Measurements from ENCODE around the gene NR6A1. TPM values are rescaled to one million over a fixed set of nuclear protein-coding genes. Genes with fewer than 3 reads are reported as not detected.

The NR6A1 gene
- total RNA-seq, 1 experiment from 2014 or later, result 0.91 TPM

DNA sequence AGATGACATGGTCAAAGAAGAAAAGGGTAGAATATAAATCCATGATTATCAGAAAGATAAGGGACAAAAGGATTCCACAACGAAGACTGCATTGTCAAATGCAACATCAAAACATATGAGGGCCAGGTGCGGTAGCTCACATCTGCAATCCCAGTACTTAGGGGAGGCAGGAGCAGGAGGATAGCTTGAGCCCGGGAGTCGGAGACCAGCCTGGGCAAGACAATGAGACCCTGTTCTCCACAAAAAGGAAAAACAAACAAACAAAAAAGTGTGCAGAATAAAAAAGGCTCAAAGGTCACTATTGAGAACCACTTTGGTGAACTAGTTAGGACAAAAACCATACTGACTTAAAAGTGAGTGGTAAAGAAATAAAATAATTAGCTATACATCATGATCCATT lies 203.7 kb downstream of the NR6A1 start:
- no peak for DNase-seq (ENCODE audit: unreplicated experiment)
- CTCF ChIA-PET, result interaction anchor here (0.7 to 1.9 kb wide), 3 partner anchors 9 to 16 kb away, joined by 3 to 11 read pairs (median 4); no protein-coding TSS in a partner anchor
- POLR2A ChIA-PET, result interaction anchor here (0.6 to 0.7 kb wide), 2 partner anchors 16 to 914 kb away, joined by 3 to 4 read pairs; no protein-coding TSS in a partner anchor
- TF ChIP-seq, protein P1, sequence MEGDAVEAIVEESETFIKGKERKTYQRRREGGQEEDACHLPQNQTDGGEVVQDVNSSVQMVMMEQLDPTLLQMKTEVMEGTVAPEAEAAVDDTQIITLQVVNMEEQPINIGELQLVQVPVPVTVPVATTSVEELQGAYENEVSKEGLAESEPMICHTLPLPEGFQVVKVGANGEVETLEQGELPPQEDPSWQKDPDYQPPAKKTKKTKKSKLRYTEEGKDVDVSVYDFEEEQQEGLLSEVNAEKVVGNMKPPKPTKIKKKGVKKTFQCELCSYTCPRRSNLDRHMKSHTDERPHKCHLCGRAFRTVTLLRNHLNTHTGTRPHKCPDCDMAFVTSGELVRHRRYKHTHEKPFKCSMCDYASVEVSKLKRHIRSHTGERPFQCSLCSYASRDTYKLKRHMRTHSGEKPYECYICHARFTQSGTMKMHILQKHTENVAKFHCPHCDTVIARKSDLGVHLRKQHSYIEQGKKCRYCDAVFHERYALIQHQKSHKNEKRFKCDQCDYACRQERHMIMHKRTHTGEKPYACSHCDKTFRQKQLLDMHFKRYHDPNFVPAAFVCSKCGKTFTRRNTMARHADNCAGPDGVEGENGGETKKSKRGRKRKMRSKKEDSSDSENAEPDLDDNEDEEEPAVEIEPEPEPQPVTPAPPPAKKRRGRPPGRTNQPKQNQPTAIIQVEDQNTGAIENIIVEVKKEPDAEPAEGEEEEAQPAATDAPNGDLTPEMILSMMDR (IDR thresholded peaks at IDR 0.05; ENCODE audit: unreplicated experiment), result no peak
- Mint-ChIP-seq H3K4me3 (ENCODE audit: unreplicated experiment) (no peak overlapping the region), H3K27me3 (ENCODE audit: insufficient read depth, unreplicated experiment) (no peaks in the 10 kb centered on the region), H3K4me1 (ENCODE audit: insufficient read depth, unreplicated experiment) (peaks cover 5% of the 10 kb centered on the region), H3K27ac (ENCODE audit: low read depth, unreplicated experiment) (no peak overlapping the region), H3K36me3 (ENCODE audit: insufficient read depth, unreplicated experiment) (no peaks in the 10 kb centered on the region), H3K9me3 (ENCODE audit: unreplicated experiment) (no peaks in the 10 kb centered on the region)
- BruUV-seq (replicated peaks), result no TSS peak
- intact Hi-C loops (cut with micrococcal nuclease), result no loop called here

DNA sequence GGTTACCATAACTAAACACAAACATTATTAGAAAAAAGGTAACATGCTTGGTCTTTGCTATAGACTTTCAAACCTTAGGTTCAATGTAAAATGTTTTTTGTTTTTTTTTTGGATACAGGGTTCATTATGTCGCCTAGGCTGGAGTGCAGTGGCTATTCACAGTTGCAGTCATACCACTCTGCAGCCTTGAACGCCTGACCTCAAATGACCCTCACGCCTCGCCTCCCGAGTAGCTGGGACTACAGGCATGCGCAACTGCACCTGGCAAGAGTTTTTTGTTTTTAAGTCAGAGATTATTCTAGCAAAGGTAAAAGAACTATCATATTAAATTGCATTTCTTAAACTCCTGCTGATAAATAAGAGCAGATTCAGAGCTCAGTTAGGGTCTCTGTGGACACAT lies 208.8 kb downstream of the NR6A1 start:
- H3K27ac Mint-ChIP-seq (ENCODE audit: low read depth, unreplicated experiment), result no peak overlapping the region
- no peak for DNase-seq (ENCODE audit: unreplicated experiment)
- no TSS peak for BruUV-seq (replicated peaks)
- POLR2A ChIA-PET, result interaction anchor here (0.7 to 1.2 kb wide), 2 partner anchors 32 to 39 kb away, joined by 3 read pairs; no protein-coding TSS in a partner anchor
- no peaks in the 10 kb centered on the region for H3K27me3 Mint-ChIP-seq (ENCODE audit: insufficient read depth, unreplicated experiment)
- no peaks in the 10 kb centered on the region for H3K9me3 Mint-ChIP-seq (ENCODE audit: unreplicated experiment)
- peaks cover 4% of the 10 kb centered on the region for H3K36me3 Mint-ChIP-seq (ENCODE audit: insufficient read depth, unreplicated experiment)
- peaks cover 6% of the 10 kb centered on the region for H3K4me1 Mint-ChIP-seq (ENCODE audit: insufficient read depth, unreplicated experiment)
- CTCF ChIA-PET, result interaction anchor here (0.6 to 4.4 kb wide), 5 partner anchors 10 to 364 kb away, joined by 3 to 40 read pairs (median 5); no protein-coding TSS in a partner anchor
- no peak overlapping the region for H3K4me3 Mint-ChIP-seq (ENCODE audit: unreplicated experiment)
- intact Hi-C loops (cut with micrococcal nuclease), result no loop called here
- TF ChIP-seq, protein P1 (IDR thresholded peaks at IDR 0.05; ENCODE audit: unreplicated experiment), result no peak

DNA sequence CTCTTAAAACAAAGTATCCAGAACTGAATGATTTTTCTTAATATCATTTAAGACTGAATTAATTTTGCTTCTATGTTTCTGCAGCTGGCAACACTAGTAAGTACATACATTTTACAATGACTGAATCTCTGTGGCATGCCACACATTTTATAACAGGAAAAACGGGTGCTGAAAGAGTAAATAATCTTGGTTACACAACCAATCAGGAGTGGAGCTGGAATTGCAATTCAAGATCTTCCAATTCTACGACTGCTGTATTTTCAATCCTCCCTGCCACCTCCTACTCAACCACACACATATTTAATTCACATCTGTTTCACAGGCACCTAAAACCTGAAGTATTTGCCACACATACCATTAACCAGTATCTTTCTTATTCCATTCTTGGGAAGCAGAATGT lies 211.2 kb downstream of the NR6A1 start:
- TF ChIP-seq, protein P1 (IDR thresholded peaks at IDR 0.05; ENCODE audit: unreplicated experiment), result no peak
- Mint-ChIP-seq H3K4me1 (ENCODE audit: insufficient read depth, unreplicated experiment) (peaks cover 6% of the 10 kb centered on the region), H3K36me3 (ENCODE audit: insufficient read depth, unreplicated experiment) (peaks cover 4% of the 10 kb centered on the region), H3K27ac (ENCODE audit: low read depth, unreplicated experiment) (no peak overlapping the region), H3K27me3 (ENCODE audit: insufficient read depth, unreplicated experiment) (no peaks in the 10 kb centered on the region), H3K9me3 (ENCODE audit: unreplicated experiment) (no peaks in the 10 kb centered on the region), H3K4me3 (ENCODE audit: unreplicated experiment) (no peak overlapping the region)
- POLR2A ChIA-PET, result no interaction called here
- BruUV-seq (replicated peaks), result no TSS peak
- CTCF ChIA-PET, result interaction anchor here (1.1 kb wide), 1 partner anchor 152 kb away, joined by 3 read pairs; no protein-coding TSS in a partner anchor
- DNase-seq (ENCODE audit: unreplicated experiment), result peak; percentile 10
- intact Hi-C loops (cut with micrococcal nuclease), result no loop called here

DNA sequence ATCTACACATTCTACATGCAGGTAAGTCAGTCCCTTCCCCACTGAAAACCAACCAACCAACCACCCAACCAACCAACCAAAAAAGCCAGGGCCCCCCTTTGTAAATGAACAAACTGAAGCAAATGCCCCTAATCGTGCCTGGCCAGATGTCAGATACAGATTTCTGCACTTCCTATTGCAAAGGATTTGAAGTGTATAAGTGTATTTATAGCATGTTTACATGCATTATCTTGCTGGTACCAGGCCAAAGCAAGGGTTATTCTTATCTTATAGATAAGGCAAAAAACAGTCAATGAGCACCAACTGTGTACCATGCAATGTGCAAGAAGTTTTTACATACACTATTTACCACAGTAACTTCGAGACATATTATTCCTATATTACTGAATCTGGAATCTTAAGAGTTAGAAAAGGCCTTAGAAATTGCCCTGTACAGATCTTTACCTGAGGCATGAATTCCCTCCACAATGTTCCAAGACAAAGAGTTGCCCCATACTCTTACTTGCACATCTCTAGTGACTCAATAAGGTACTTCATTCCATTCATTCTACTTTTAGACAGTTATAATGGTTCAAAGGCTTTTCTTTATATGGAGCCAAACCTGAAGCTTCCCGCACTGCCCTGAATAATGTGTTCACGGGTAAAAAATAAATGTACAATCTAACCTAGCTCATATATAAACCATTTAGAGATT lies 212.2 kb downstream of the NR6A1 start:
- POLR2A ChIA-PET, result no interaction called here
- Mint-ChIP-seq H3K36me3 (ENCODE audit: insufficient read depth, unreplicated experiment) (peaks cover 4% of the 10 kb centered on the region), H3K4me3 (ENCODE audit: unreplicated experiment) (no peak overlapping the region), H3K9me3 (ENCODE audit: unreplicated experiment) (no peaks in the 10 kb centered on the region), H3K27me3 (ENCODE audit: insufficient read depth, unreplicated experiment) (no peaks in the 10 kb centered on the region), H3K4me1 (ENCODE audit: insufficient read depth, unreplicated experiment) (peaks cover 6% of the 10 kb centered on the region), H3K27ac (ENCODE audit: low read depth, unreplicated experiment) (no peak overlapping the region)
- TF ChIP-seq, protein P1 (IDR thresholded peaks at IDR 0.05; ENCODE audit: unreplicated experiment), result no peak
- CTCF ChIA-PET, result interaction anchor here (0.6 to 1.1 kb wide), 2 partner anchors 153 to 156 kb away, joined by 3 read pairs; no protein-coding TSS in a partner anchor
- DNase-seq (ENCODE audit: unreplicated experiment), result no peak
- intact Hi-C loops (cut with micrococcal nuclease), result no loop called here
- BruUV-seq (replicated peaks), result no TSS peak
